HepG2 (cell line): Measurements from ENCODE around the gene TPD52L2. TPM values are rescaled to one million over a fixed set of nuclear protein-coding genes. Genes with fewer than 3 reads are reported as not detected.
"Not testable (repeated sequence)": the region's sequence is repeated elsewhere in the genome, so short reads cannot be mapped to it uniquely, and the experiment has no call there.

ENCODE experiments used
- ATAC-seq: fragments of 200-7000 bp; cut with Tn5 transposase; 3 replicates; pipeline ENCODE4 v1.9.1; 2020; ENCODE audit warnings: mild to moderate bottlenecking, moderate library complexity
- BruUV-seq: library from RNA; stranded (reverse); fragments of 400-500 nt; replicated peaks from 2 replicates; lab custom pipeline; 2021; lab: Mats Ljungman, UMichigan
- CTCF ChIA-PET: fragments of 300-600 bp; formaldehyde crosslinking; extraction: SDS; loops from one replicate; lab custom pipeline; 2021; ENCODE audit warnings: low total read pairs, inconsistent platforms, low intra/inter-chr PET ratio; lab: Yijun Ruan, JAX
- POLR2A ChIA-PET: fragments of 350-600 bp; sonication (Branson Sonifier 250); formaldehyde crosslinking; loops from one replicate; lab custom pipeline; 2020; ENCODE audit warnings: antibody characterized with exemption, inconsistent platforms; lab: Yijun Ruan, JAX
- DNase-seq: peaks from one replicate; pipeline ENCODE4 v3.0.0-alpha.2; 2015; ENCODE audit warnings: low spot score
- FAIRE-seq: peaks from 3 replicates; lab custom pipeline; 2011; peaks lifted over from hg19 to GRCh38; lab: Jason Lieb, UNC
- H2AFZ ChIP-seq: one replicate; pipeline ENCODE4 v1.6.1; 2011; ENCODE audit warnings: low read length, inconsistent platforms
- H3K27ac ChIP-seq: fragments of 300-600 bp; 3 replicates; pipeline ENCODE4 v1.8.0; 2011; ENCODE audit warnings: mixed run types, mild to moderate bottlenecking, mixed read lengths, low read length, inconsistent platforms; ENCODE audit not compliant: insufficient read depth; ENCODE audit errors: extremely low read length
- H3K27me3 ChIP-seq, 2 experiments: fragments of 200-600 bp in 1 of 2; 2 replicates in 1 of 2; 3 replicates in 1 of 2; pipeline versions ENCODE4 v1.6.0 to v1.8.0; 2011; ENCODE audit warnings: low read length in 2 of 2, mild to moderate bottlenecking in 2 of 2, moderate library complexity in 2 of 2, inconsistent platforms in 1 of 2; ENCODE audit not compliant: insufficient read depth in 2 of 2, control insufficient read depth in 1 of 2
- H3K36me3 ChIP-seq, 2 experiments: fragments of 200-600 bp in 1 of 2; replicated peaks in 1 of 2; 2 replicates in 1 of 2; 3 replicates in 1 of 2; pipeline versions ENCODE4 v1.5.1 to v1.8.0; 2011; ENCODE audit warnings: low read length in 2 of 2, inconsistent platforms in 1 of 2; ENCODE audit not compliant: insufficient read depth in 2 of 2, control insufficient read depth in 1 of 2
- H3K4me1 ChIP-seq: 2 replicates; pipeline ENCODE4 v1.5.1; 2012; ENCODE audit warnings: low read length, inconsistent platforms; ENCODE audit not compliant: insufficient read depth
- H3K4me2 ChIP-seq: 2 replicates; pipeline ENCODE4 v1.6.0; 2011; ENCODE audit warnings: low read depth, low read length, inconsistent platforms
- H3K4me3 ChIP-seq, 3 experiments: fragments of 200-600 bp in 1 of 3; sonication (generic), shearing (Covaris generic) in 1 of 3; replicated peaks in 1 of 3; 2 replicates each; pipeline ENCODE4 v1.5.1; 2011 to 2016; ENCODE audit warnings: low read length in 3 of 3, inconsistent platforms in 2 of 3, low read depth in 2 of 3, mild to moderate bottlenecking in 2 of 3, control low read depth in 1 of 3, mixed read lengths in 1 of 3; ENCODE audit not compliant: insufficient read depth in 1 of 3
- H3K79me2 ChIP-seq: one replicate; pipeline ENCODE4 v1.6.1; 2011; ENCODE audit warnings: low read length, inconsistent platforms; ENCODE audit not compliant: insufficient read depth
- H3K9ac ChIP-seq: 2 replicates; pipeline ENCODE4 v1.6.0; 2011; ENCODE audit warnings: mild to moderate bottlenecking, low read depth, low read length, inconsistent platforms; ENCODE audit not compliant: insufficient read depth
- H3K9me3 ChIP-seq: 2 replicates; pipeline ENCODE4 v1.5.1; 2012; ENCODE audit warnings: mild to moderate bottlenecking, low read length
- H4K20me1 ChIP-seq: 2 replicates; pipeline ENCODE4 v1.6.0; 2011; ENCODE audit warnings: inconsistent platforms, mild to moderate bottlenecking, low read length, moderate library complexity; ENCODE audit not compliant: insufficient read depth
- BATF2 ChIP-seq: sonication (generic); formaldehyde crosslinking; IDR thresholded peaks from 2 replicates; pipeline ENCODE4 v1.8.0; 2022; ENCODE audit warnings: mild to moderate bottlenecking, missing genetic modification reagents, moderate library complexity
- CEBPB ChIP-seq: IDR thresholded peaks from 2 replicates; pipeline ENCODE4 v1.6.1; 2011; ENCODE audit warnings: low read depth, low read length, improper control_type of control experiment, borderline replicate concordance
- IRF9 ChIP-seq: sonication (generic); formaldehyde crosslinking; IDR thresholded peaks from 2 replicates; pipeline ENCODE4 v1.8.0; 2022; ENCODE audit warnings: missing genetic modification reagents, mild to moderate bottlenecking, borderline replicate concordance
- NR2F2 ChIP-seq: IDR thresholded peaks from 2 replicates; pipeline ENCODE4 v1.6.1; 2012; ENCODE audit warnings: low read depth, inconsistent platforms, borderline replicate concordance
- NRL ChIP-seq: sonication (generic); formaldehyde crosslinking; IDR thresholded peaks from 2 replicates; pipeline ENCODE4 v1.5.0; 2020; ENCODE audit warnings: missing genetic modification reagents, mild to moderate bottlenecking, moderate library complexity, borderline replicate concordance
- PAF1 ChIP-seq: IDR thresholded peaks from 2 replicates; pipeline ENCODE4 v1.6.1; 2016; ENCODE audit warnings: missing genetic modification reagents, missing compliant biosample characterization
- RBFOX2 ChIP-seq: fragments of 200-400 bp; formaldehyde crosslinking; IDR thresholded peaks from 2 replicates; pipeline ENCODE4 v1.6.1; 2017; ENCODE audit warnings: low read depth, mild to moderate bottlenecking, low read length
- ZNF639 ChIP-seq: conservative IDR thresholded peaks from 2 replicates; pipeline ENCODE4 v1.6.1; 2018; ENCODE audit warnings: missing genetic modification reagents
- ZNF687 ChIP-seq: sonication (generic); formaldehyde crosslinking; IDR thresholded peaks from 2 replicates; pipeline ENCODE4 v1.5.1; 2020; ENCODE audit warnings: mild to moderate bottlenecking, missing genetic modification reagents, moderate library complexity
- WGBS: methylation state at CpG from one replicate; pipeline ENCODE4 v1.1.6; 2017; ENCODE audit warnings: low lambda C conversion rate; 5-methylcytosine and 5-hydroxymethylcytosine counted together
- in situ Hi-C: cut with HindIII; loops from 2 replicates; pipeline ENCODE4 v1.10.0; 2017; ENCODE audit warnings: low pct_unique_long_range_greater_than_20kb; ENCODE audit not compliant: extremely low pct_ligation_motif_present
- intact Hi-C: fragments of 100-400 bp; cut with micrococcal nuclease; formaldehyde crosslinking; loops from one replicate; pipeline ENCODE4 v1.10.0; 2022; ENCODE audit not compliant: unreplicated experiment
- polyA plus RNA-seq, 8 experiments: library from polyadenylated mRNA; depleted of rRNA in 3 of 8; stranded (reverse) in 7 of 8; unstranded in 1 of 8; fragments of >200 nt; fragmentation: Illumina TruSeq in 4 of 8; extraction: Trizol in 4 of 8; gene quantifications; 2 replicates each; pipeline versions ENCODE4 v1.2.1 to v1.2.3, GENCODE V29; 2011 to 2016; ENCODE audit warnings: low read depth in 4 of 8, missing spikeins in 1 of 8, mixed read lengths in 1 of 8; ENCODE audit not compliant: insufficient read depth in 1 of 8
- total RNA-seq, 5 experiments: library from RNA; depleted of rRNA; stranded (reverse); fragments of >200 nt; fragmentation: Illumina TruSeq; extraction: Trizol; gene quantifications; 2 replicates each; pipeline ENCODE4 v1.2.3, GENCODE V29; 2016; ENCODE audit warnings: low read depth in 1 of 5

TPD52L2 gene
- total and polyA plus RNA-seq, 2 of the 13 experiments (the other 11 are each of a cell fraction or from before 2014, with no cell fraction given) = 156 to 184 TPM

GRCh38 chr20:63874241-63874640 is 9.2 kb downstream of the TPD52L2 start:
- DNase-seq, H2AFZ ChIP-seq, in situ Hi-C loops, BruUV-seq, FAIRE-seq, H3K4me1 ChIP-seq, ATAC-seq, H3K27me3 ChIP-seq, intact Hi-C loops, CTCF ChIA-PET, H3K4me2 ChIP-seq, H3K4me3 ChIP-seq: not testable (repeated sequence)
- Histone ChIP-seq H4K20me1 (peaks cover 19% of the 10 kb centered on the region; the same call in 1 of the 2 replicates), H3K79me2 (peaks cover 44% of the 10 kb centered on the region), H3K36me3 (peaks cover 56 to 87% of the 10 kb centered on the region in 2 experiments)
- WGBS = 97% methylated on average over 7 of the region's 7 CpGs
- TF ChIP-seq CEBPB (0 out of 2 replicates have a peak, but pooled peaks have one; percentile 26), IRF9 (CRISPR knock-in tag) (0 out of 2 replicates have a peak, but pooled peaks have one; percentile 26)
- TF ChIP-seq, all 625 proteins: peak for 2; not testable (repeated sequence) for 623
- not testable (repeated sequence) for H3K27ac ChIP-seq, H3K9ac ChIP-seq, H3K9me3 ChIP-seq
- POLR2A ChIA-PET = interaction anchor here (2.7 kb wide), 1 partner anchor 9 kb away, joined by 12 read pairs; the partner anchor contains the start of gene TPD52L2

GRCh38 chr20:63876489-63877036 is 11.5 kb downstream of the TPD52L2 start:
- H3K79me2 ChIP-seq = peaks cover 42% of the 10 kb centered on the region
- no peak for TF ChIP-seq ZNF639 (CRISPR knock-in tag)
- no peak for TF ChIP-seq NR2F2
- no peak for TF ChIP-seq NRL (CRISPR knock-in tag)
- no peak for TF ChIP-seq PAF1 (CRISPR knock-in tag)
- TF ChIP-seq ZNF687 (CRISPR knock-in tag) = 0 out of 2 replicates have a peak, but pooled peaks have one; percentile 5
- TF ChIP-seq RBFOX2 = peak; percentile 71
- no peak for TF ChIP-seq BATF2 (CRISPR knock-in tag)

More at GRCh38 chr20:63876489-63877036, 11.5 kb downstream of the TPD52L2 start:
- Histone ChIP-seq H3K4me2 (no peak overlapping the region), H3K9ac (no peak overlapping the region), H3K27me3 (no peaks in the 10 kb centered on the region), H3K4me1 (no peaks in the 10 kb centered on the region), H4K20me1 (peaks cover 28% of the 10 kb centered on the region; the same call in 1 of the 2 replicates), H3K36me3 (peaks cover 59 to 71% of the 10 kb centered on the region in 2 experiments), H3K27ac (no peak overlapping the region), H3K4me3 (no peak overlapping the region), H2AFZ (no peak overlapping the region), H3K9me3 (no peaks in the 10 kb centered on the region)
- ChIA-PET CTCF (no interaction called here), POLR2A (interaction anchor here (1.4 to 1.5 kb wide), 2 partner anchors 11 to 20 kb away, joined by 5 to 7 read pairs; partner anchors contain the start of gene TPD52L2)
- no TSS peak for BruUV-seq
- in situ Hi-C loops = no loop called here
- FAIRE-seq (no peak), DNase-seq (no peak), ATAC-seq (no peak)
- intact Hi-C loops = no loop called here
- 94% methylated on average over 15 of the region's 19 CpGs for WGBS
